Measurements from ENCODE around the gene RGL1. TPM values are rescaled to one million over a fixed set of nuclear protein-coding genes. Genes with fewer than 3 reads are reported as not detected.

The RGL1 gene
- total and polyA plus RNA-seq, 9 of the 15 experiments (the other 6 are each of a cell fraction or from before 2014, with no cell fraction given) = under 0.01 to 0.07 (median 0.04) TPM

- Histone ChIP-seq H3K27me3 (ENCODE audit: control insufficient read depth in 2 of 2, insufficient read depth in 2 of 2, low read length in 2 of 2) (no peaks in the 10 kb centered on the region), H4K20me1 (replicated peaks; ENCODE audit: control insufficient read depth, insufficient read depth, low read length) (no peaks in the 10 kb centered on the region), H3K4me3 (no peak overlapping the region), H3K36me3 (ENCODE audit: control insufficient read depth, insufficient read depth, low read length) (peaks cover 51% of the 10 kb centered on the region), H3K4me2 (ENCODE audit: insufficient read depth, low read length) (no peak overlapping the region), H3K27ac (ENCODE audit: extremely low read depth, low read depth, low read length) (no peak overlapping the region), H3K9me1 (ENCODE audit: control insufficient read depth, insufficient read depth, low read length) (no peaks in the 10 kb centered on the region), H3K9me3 (replicated peaks; ENCODE audit: control insufficient read depth, insufficient read depth, low read depth, low read length) (no peaks in the 10 kb centered on the region), H3K9ac (ENCODE audit: insufficient read depth in 1 of 2, low read depth in 2 of 2, low read length in 2 of 2) (no peak overlapping the region), H3K79me2 (ENCODE audit: control insufficient read depth, insufficient read depth, low read length) (no peaks in the 10 kb centered on the region), H2AFZ (ENCODE audit: low read depth, low read length) (no peak overlapping the region), H3K4me1 (replicated peaks in 1 of 2; ENCODE audit: control insufficient read depth in 2 of 2, insufficient read depth in 2 of 2, low read length in 2 of 2) (peaks cover 10 to 20% of the 10 kb centered on the region in 2 experiments; a peak in 4 of 5 replicates)
- DNase-seq (ENCODE audit: extremely low read depth in 1 of 4, low spot score in 3 of 4) (peak in 2 of 4 experiments; percentile 37 to 64), ATAC-seq (peak; percentile 74), FAIRE-seq (peak; percentile 35)
- 36% methylated on average over 4 of the region's 4 CpGs for WGBS (ENCODE audit: insufficient coverage, low coverage, missing lambda C conversion rate)
- in situ Hi-C loops (cut with MboI) = no loop called here
- no TSS peak for BruUV-seq (replicated peaks)
- intact Hi-C loops (cut with micrococcal nuclease) = no loop called here
- ChIA-PET CTCF (ENCODE audit: low intra/inter-chr PET ratio) (interaction anchor here (0.6 kb wide), 1 partner anchor 289 kb away, joined by 4 read pairs; no protein-coding TSS in a partner anchor), POLR2A (interaction anchor here (0.7 to 1.3 kb wide), 3 partner anchors 8 to 13 kb away, joined by 3 to 4 read pairs (median 3); no protein-coding TSS in a partner anchor)
- TF ChIP-seq ZNF583 (CRISPR knock-in tag; IDR thresholded peaks at IDR 0.05) (no peak), PBX2 (CRISPR knock-in tag; IDR thresholded peaks at IDR 0.05; ENCODE audit: low read depth) (no peak), PBX2 (tag; conservative IDR thresholded peaks at IDR 0.05; ENCODE audit: low read depth) (0 out of 2 replicates have a peak, but pooled peaks have one; percentile 36), ZEB2 (IDR thresholded peaks at IDR 0.05) (no peak), SAFB (IDR thresholded peaks at IDR 0.05; ENCODE audit: borderline replicate concordance, low read depth, low read length) (no peak), AFF4 (CRISPR knock-in tag; IDR thresholded peaks at IDR 0.05) (no peak), RCOR1 (IDR thresholded peaks at IDR 0.05; ENCODE audit: borderline replicate concordance in 1 of 2, low read depth in 2 of 2, low read length in 2 of 2) (no peak), ELF4 (CRISPR knock-in tag; IDR thresholded peaks at IDR 0.05) (no peak), EGR1 (conservative IDR thresholded peaks at IDR 0.05) (no peak)
- TF ChIP-seq, protein P1, sequence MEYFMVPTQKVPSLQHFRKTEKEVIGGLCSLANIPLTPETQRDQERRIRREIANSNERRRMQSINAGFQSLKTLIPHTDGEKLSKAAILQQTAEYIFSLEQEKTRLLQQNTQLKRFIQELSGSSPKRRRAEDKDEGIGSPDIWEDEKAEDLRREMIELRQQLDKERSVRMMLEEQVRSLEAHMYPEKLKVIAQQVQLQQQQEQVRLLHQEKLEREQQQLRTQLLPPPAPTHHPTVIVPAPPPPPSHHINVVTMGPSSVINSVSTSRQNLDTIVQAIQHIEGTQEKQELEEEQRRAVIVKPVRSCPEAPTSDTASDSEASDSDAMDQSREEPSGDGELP (CRISPR knock-in tag; IDR thresholded peaks at IDR 0.05; ENCODE audit: borderline replicate concordance) = peak; percentile 39; the same call in 1 of the 2 replicates
Observed at GRCh38 chr1:183945428-183946319, 140.8 kb downstream of the RGL1 start.

Measured in K562 (cell line).